ENCODE results near the gene SIGLEC12.

Gene SIGLEC12

DNA sequence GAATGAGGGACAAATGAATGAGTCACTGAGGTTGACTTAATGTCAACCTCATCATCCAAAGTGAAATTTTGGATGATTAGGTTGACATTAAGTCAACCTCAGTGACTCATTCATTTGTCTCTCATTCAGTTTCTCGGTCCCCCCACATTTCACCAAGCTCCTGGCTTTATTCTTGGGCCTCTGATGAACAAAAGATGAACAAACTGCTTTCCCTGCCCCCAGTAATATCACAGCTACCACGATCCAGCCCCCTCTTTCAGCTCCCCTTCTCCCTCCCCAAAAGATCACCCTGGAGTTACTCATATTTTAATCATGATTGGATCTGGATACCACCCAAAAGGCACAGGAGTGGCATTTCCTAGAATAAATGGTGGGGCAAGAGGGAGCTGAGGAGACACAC, 12.5 kb downstream of the SIGLEC12 start:
- peaks cover 0 to 2% (median 0%) of the 10 kb centered on the region in 5 donors for H3K9me3 ChIP-seq (ENCODE audit: control insufficient read depth in 5 of 5, low read length in 5 of 5)
- H3K27ac ChIP-seq (ENCODE audit: low read depth, low read length) = no peak overlapping the region
- H3K9ac ChIP-seq (ENCODE audit: low read length in 5 of 5) = no peak overlapping the region
- H3K4me1 ChIP-seq (ENCODE audit: control insufficient read depth in 5 of 5, insufficient read depth in 5 of 5, low read length in 5 of 5) = peaks cover 0 to 6% (median 0%) of the 10 kb centered on the region in 5 donors
- H3K27me3 ChIP-seq (ENCODE audit: control insufficient read depth in 5 of 5, insufficient read depth in 4 of 5, low read length in 5 of 5) = peaks cover 0 to 26% (median 5%) of the 10 kb centered on the region in 5 donors
- no peaks in the 10 kb centered on the region for H3K36me3 ChIP-seq (ENCODE audit: control insufficient read depth in 5 of 5, insufficient read depth in 5 of 5, low read length in 5 of 5)
- H3K4me3 ChIP-seq (ENCODE audit: low read depth in 1 of 5, low read length in 5 of 5) = no peak overlapping the region

DNA sequence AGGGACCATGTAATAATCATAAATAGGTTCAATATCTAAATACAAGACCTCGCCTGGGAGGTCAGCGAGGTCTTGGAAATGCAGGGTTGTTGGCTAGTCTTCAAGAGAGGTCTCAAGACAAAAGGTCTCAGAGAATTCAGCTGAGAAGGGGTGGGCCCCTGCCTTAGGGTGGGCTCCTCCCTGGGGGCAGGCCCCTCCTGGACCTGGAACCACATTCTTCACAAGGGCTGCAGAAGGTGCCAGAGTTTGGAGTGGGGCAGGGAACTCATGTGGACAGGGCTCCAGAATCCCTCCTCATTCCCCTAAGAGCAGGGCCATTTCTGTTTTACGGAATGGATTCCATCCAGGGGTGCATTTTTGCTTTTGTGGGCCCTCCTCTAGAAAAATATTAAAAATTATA, 13.1 kb downstream of the SIGLEC12 start:
- no peaks in the 10 kb centered on the region for H3K36me3 ChIP-seq (ENCODE audit: control insufficient read depth in 5 of 5, insufficient read depth in 5 of 5, low read length in 5 of 5)
- peaks cover 0 to 2% (median 0%) of the 10 kb centered on the region in 5 donors for H3K9me3 ChIP-seq (ENCODE audit: control insufficient read depth in 5 of 5, low read length in 5 of 5)
- H3K27ac ChIP-seq (ENCODE audit: low read depth, low read length) = no peak overlapping the region
- H3K9ac ChIP-seq (ENCODE audit: low read length in 5 of 5) = no peak overlapping the region
- H3K4me3 ChIP-seq (ENCODE audit: low read depth in 1 of 5, low read length in 5 of 5) = no peak overlapping the region
- H3K27me3 ChIP-seq (ENCODE audit: control insufficient read depth in 5 of 5, insufficient read depth in 4 of 5, low read length in 5 of 5) = peaks cover 0 to 30% (median 8%) of the 10 kb centered on the region in 5 donors
- H3K4me1 ChIP-seq (ENCODE audit: control insufficient read depth in 5 of 5, insufficient read depth in 5 of 5, low read length in 5 of 5) = peaks cover 0 to 4% (median 0%) of the 10 kb centered on the region in 5 donors

- Histone ChIP-seq H3K9me3 (ENCODE audit: control insufficient read depth in 5 of 5, low read length in 5 of 5) (no peaks in the 10 kb centered on the region), H3K4me3 (ENCODE audit: low read depth in 1 of 5, low read length in 5 of 5) (no peak overlapping the region), H3K27me3 (ENCODE audit: control insufficient read depth in 5 of 5, insufficient read depth in 4 of 5, low read length in 5 of 5) (peaks cover 0 to 31% (median 14%) of the 10 kb centered on the region in 5 donors), H3K27ac (ENCODE audit: low read depth, low read length) (no peak overlapping the region), H3K4me1 (ENCODE audit: control insufficient read depth in 5 of 5, insufficient read depth in 5 of 5, low read length in 5 of 5) (no peaks in the 10 kb centered on the region), H3K36me3 (ENCODE audit: control insufficient read depth in 5 of 5, insufficient read depth in 5 of 5, low read length in 5 of 5) (no peaks in the 10 kb centered on the region), H3K9ac (ENCODE audit: low read length in 5 of 5) (no peak overlapping the region)
Measured at GRCh38 chr19:51485960-51486660, 15.5 kb downstream of the SIGLEC12 start.

DNA sequence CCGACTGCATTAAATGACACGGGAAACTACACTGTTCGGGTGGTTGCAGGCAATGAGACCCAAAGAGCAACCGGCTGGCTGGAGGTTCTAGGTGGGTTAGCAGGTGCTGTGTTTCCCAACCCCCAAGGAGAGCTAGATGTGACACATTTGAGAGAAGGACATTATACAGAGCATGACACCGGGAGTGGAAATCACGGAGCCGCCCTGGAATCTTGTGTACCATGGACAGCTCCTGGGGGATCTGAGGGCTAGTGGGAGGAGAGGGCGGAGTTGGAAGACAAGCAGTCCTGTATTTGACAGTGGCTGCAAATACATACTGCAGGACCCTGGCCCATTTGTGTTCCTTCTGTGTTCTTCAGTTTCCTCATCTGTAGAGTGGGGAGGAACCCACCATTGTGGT, 21.0 kb downstream of the SIGLEC12 start:
- Histone ChIP-seq H3K27me3 (ENCODE audit: control insufficient read depth in 5 of 5, insufficient read depth in 4 of 5, low read length in 5 of 5) (peaks cover 5 to 44% (median 26%) of the 10 kb centered on the region in 5 donors), H3K9ac (ENCODE audit: low read length in 5 of 5) (no peak overlapping the region), H3K4me1 (ENCODE audit: control insufficient read depth in 5 of 5, insufficient read depth in 5 of 5, low read length in 5 of 5) (no peaks in the 10 kb centered on the region), H3K27ac (ENCODE audit: low read depth, low read length) (no peak overlapping the region), H3K4me3 (ENCODE audit: low read depth in 1 of 5, low read length in 5 of 5) (no peak overlapping the region), H3K36me3 (ENCODE audit: control insufficient read depth in 5 of 5, insufficient read depth in 5 of 5, low read length in 5 of 5) (no peaks in the 10 kb centered on the region), H3K9me3 (ENCODE audit: control insufficient read depth in 5 of 5, low read length in 5 of 5) (peaks cover 0 to 5% (median 3%) of the 10 kb centered on the region in 5 donors)

DNA sequence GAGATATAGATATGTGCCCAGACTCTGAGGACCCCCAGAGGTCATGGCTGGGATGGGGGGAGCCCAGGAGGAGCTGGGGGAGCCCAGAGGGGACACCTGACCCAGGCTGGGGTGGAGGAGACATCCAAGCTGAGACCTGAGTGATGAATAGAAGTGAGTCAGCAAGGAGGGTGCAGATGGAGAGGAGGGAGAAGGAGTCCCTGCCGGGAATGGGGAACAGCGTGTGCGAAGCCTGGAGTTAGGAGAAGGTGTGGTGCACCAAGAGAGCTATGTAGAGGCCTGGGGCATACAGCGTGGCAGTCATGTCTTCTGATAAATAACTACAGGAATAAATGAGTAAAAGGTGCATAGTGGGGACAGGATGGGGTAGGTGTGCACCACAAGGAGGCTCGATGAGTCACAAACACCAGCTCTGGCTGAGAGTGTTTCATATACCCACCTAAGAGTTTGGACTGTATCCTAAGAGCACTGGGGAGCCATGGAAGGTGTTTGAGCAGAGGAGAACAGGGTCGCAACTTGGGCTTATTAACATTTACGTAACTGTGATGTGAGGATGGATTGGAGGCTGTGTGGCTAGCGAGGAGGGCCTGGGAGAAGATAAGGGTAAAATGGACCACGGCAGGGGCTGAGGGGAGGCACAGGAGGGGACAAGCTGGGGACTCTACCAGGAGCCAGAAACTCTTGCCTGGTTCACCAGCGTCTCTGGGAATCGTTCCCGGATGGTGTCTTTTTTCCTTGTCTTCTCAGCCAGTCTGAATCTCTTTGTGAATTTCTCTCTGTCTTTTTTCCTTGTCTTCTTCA, 21.9 kb downstream of the SIGLEC12 start:
- peaks cover 5 to 35% (median 24%) of the 10 kb centered on the region in 5 donors for H3K27me3 ChIP-seq (ENCODE audit: control insufficient read depth in 5 of 5, insufficient read depth in 4 of 5, low read length in 5 of 5)
- no peaks in the 10 kb centered on the region for H3K36me3 ChIP-seq (ENCODE audit: control insufficient read depth in 5 of 5, insufficient read depth in 5 of 5, low read length in 5 of 5)
- no peak overlapping the region for H3K27ac ChIP-seq (ENCODE audit: low read depth, low read length)
- no peak overlapping the region for H3K4me3 ChIP-seq (ENCODE audit: low read depth in 1 of 5, low read length in 5 of 5)
- peaks cover 0 to 5% (median 3%) of the 10 kb centered on the region in 5 donors for H3K9me3 ChIP-seq (ENCODE audit: control insufficient read depth in 5 of 5, low read length in 5 of 5)
- no peak overlapping the region for H3K9ac ChIP-seq (ENCODE audit: low read length in 5 of 5)
- no peaks in the 10 kb centered on the region for H3K4me1 ChIP-seq (ENCODE audit: control insufficient read depth in 5 of 5, insufficient read depth in 5 of 5, low read length in 5 of 5)

DNA sequence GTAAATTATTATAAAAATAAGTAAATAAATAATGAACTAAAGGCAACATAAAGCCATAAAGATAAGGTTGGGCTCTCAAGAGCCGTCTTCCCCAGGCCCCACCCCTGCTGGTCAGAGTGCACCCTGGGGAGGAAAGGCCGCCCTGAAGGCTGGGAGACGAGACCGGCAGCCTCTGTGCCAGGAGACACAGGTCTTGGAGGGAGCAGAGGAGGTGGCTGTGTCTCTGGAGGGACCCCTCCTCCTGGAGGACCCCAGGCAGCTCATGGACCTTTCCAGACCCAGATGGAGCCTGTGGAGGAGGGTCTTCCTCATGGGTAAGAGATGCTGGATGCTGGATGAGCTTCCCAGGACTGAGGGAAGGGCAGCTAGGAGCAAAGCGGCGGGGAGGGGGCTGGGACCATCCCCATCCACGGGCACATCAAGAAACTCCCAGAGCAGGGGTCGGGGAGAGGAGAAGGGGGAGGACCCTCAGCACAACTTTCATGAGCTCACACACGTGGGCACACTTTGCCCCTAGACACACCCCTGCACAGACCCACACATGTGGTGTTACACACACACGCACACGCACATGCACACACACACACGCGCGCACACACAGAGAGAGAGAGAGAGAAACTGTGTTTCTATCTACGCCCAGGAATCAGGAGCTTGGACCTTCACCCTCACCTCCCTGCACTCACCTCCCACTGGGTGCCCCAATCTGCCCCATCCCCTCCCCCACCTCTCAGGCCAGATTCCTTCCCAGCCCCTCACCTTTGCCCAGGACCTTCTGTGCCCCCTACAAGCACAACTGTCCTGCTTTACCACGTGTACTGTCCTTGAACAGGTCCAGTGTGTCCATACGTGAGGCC, 23.0 kb downstream of the SIGLEC12 start, which contains the start of gene CEACAM18:
CEACAM18 (plus strand) TSS at position 159 of the 854 bp plus-strand sequence.
- Histone ChIP-seq H3K36me3 (ENCODE audit: control insufficient read depth in 5 of 5, insufficient read depth in 5 of 5, low read length in 5 of 5) (no peaks in the 10 kb centered on the region), H3K27ac (ENCODE audit: low read depth, low read length) (no peak within 1 kb of the TSS), H3K9ac (ENCODE audit: low read length in 5 of 5) (no peak within 1 kb of the TSS), H3K9me3 (ENCODE audit: control insufficient read depth in 5 of 5, low read length in 5 of 5) (peaks cover 0 to 5% (median 3%) of the 10 kb centered on the region in 5 donors), H3K4me3 (ENCODE audit: low read depth in 1 of 5, low read length in 5 of 5) (no peak within 1 kb of the TSS), H3K4me1 (ENCODE audit: control insufficient read depth in 5 of 5, insufficient read depth in 5 of 5, low read length in 5 of 5) (no peaks in the 10 kb centered on the region), H3K27me3 (ENCODE audit: control insufficient read depth in 5 of 5, insufficient read depth in 4 of 5, low read length in 5 of 5) (peaks cover 5 to 29% (median 22%) of the 10 kb centered on the region in 5 donors)

DNA sequence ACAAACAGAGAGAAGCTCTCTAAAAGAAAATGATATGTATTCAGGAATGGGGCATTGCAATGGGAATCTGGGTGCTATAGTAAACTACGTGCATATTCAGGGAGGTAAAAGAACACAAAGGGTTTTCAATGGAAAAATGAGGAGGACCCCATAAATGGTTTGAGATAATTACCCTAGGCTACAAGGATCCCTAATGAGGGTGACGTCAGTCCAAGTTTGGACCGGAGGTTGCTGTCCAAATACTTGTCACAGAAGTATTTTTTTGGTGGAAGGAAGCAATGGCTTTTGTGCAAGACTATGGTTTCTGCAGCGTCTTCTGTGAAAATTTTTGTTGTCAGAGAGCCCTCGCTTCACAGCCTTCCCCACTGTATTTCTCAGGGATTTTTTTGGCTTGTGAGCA, 24.3 kb downstream of the SIGLEC12 start:
- peaks cover 5 to 31% (median 18%) of the 10 kb centered on the region in 5 donors for H3K27me3 ChIP-seq (ENCODE audit: control insufficient read depth in 5 of 5, insufficient read depth in 4 of 5, low read length in 5 of 5)
- no peak overlapping the region for H3K9ac ChIP-seq (ENCODE audit: low read length in 5 of 5)
- H3K9me3 ChIP-seq (ENCODE audit: control insufficient read depth in 5 of 5, low read length in 5 of 5) = peaks cover 0 to 5% (median 3%) of the 10 kb centered on the region in 5 donors
- H3K4me3 ChIP-seq (ENCODE audit: low read depth in 1 of 5, low read length in 5 of 5) = no peak overlapping the region
- no peaks in the 10 kb centered on the region for H3K36me3 ChIP-seq (ENCODE audit: control insufficient read depth in 5 of 5, insufficient read depth in 5 of 5, low read length in 5 of 5)
- H3K27ac ChIP-seq (ENCODE audit: low read depth, low read length) = no peak overlapping the region
- H3K4me1 ChIP-seq (ENCODE audit: control insufficient read depth in 5 of 5, insufficient read depth in 5 of 5, low read length in 5 of 5) = no peaks in the 10 kb centered on the region

GRCh38 chr19:51476164-51476563, 25.4 kb downstream of the SIGLEC12 start:
- H3K4me3 ChIP-seq (ENCODE audit: low read depth in 1 of 5, low read length in 5 of 5) = no peak overlapping the region
- no peaks in the 10 kb centered on the region for H3K36me3 ChIP-seq (ENCODE audit: control insufficient read depth in 5 of 5, insufficient read depth in 5 of 5, low read length in 5 of 5)
- H3K27ac ChIP-seq (ENCODE audit: low read depth, low read length) = no peak overlapping the region
- peaks cover 5 to 31% (median 18%) of the 10 kb centered on the region in 5 donors for H3K27me3 ChIP-seq (ENCODE audit: control insufficient read depth in 5 of 5, insufficient read depth in 4 of 5, low read length in 5 of 5)
- no peaks in the 10 kb centered on the region for H3K4me1 ChIP-seq (ENCODE audit: control insufficient read depth in 5 of 5, insufficient read depth in 5 of 5, low read length in 5 of 5)
- H3K9ac ChIP-seq (ENCODE audit: low read length in 5 of 5) = no peak overlapping the region
- peaks cover 0 to 5% (median 3%) of the 10 kb centered on the region in 5 donors for H3K9me3 ChIP-seq (ENCODE audit: control insufficient read depth in 5 of 5, low read length in 5 of 5)

- no peak overlapping the region for H3K27ac ChIP-seq (ENCODE audit: low read depth, low read length)
- no peaks in the 10 kb centered on the region for H3K36me3 ChIP-seq (ENCODE audit: control insufficient read depth in 5 of 5, insufficient read depth in 5 of 5, low read length in 5 of 5)
- peaks cover 4 to 14% (median 8%) of the 10 kb centered on the region in 5 donors for H3K27me3 ChIP-seq (ENCODE audit: control insufficient read depth in 5 of 5, insufficient read depth in 4 of 5, low read length in 5 of 5)
- peaks cover 0 to 5% (median 3%) of the 10 kb centered on the region in 5 donors for H3K9me3 ChIP-seq (ENCODE audit: control insufficient read depth in 5 of 5, low read length in 5 of 5)
- no peaks in the 10 kb centered on the region for H3K4me1 ChIP-seq (ENCODE audit: control insufficient read depth in 5 of 5, insufficient read depth in 5 of 5, low read length in 5 of 5)
- no peak overlapping the region for H3K9ac ChIP-seq (ENCODE audit: low read length in 5 of 5)
- no peak overlapping the region for H3K4me3 ChIP-seq (ENCODE audit: low read depth in 1 of 5, low read length in 5 of 5)
Measured at GRCh38 chr19:51473009-51473707, 28.4 kb downstream of the SIGLEC12 start.
